HG02981 (cell line): ENCODE data around the gene SRPK3.
"Not testable (repeated sequence)": the region's sequence is repeated elsewhere in the genome, so short reads cannot be mapped to it uniquely, and the experiment has no call there.

Source experiments
- ATAC-seq: cut with Tn5 transposase; IDR thresholded peaks from one replicate; pipeline ENCODE4 v1.9.1; 2021; ENCODE audit warnings: mild to moderate bottlenecking, moderate library complexity; ENCODE audit not compliant: unreplicated experiment

SRPK3 gene

DNA sequence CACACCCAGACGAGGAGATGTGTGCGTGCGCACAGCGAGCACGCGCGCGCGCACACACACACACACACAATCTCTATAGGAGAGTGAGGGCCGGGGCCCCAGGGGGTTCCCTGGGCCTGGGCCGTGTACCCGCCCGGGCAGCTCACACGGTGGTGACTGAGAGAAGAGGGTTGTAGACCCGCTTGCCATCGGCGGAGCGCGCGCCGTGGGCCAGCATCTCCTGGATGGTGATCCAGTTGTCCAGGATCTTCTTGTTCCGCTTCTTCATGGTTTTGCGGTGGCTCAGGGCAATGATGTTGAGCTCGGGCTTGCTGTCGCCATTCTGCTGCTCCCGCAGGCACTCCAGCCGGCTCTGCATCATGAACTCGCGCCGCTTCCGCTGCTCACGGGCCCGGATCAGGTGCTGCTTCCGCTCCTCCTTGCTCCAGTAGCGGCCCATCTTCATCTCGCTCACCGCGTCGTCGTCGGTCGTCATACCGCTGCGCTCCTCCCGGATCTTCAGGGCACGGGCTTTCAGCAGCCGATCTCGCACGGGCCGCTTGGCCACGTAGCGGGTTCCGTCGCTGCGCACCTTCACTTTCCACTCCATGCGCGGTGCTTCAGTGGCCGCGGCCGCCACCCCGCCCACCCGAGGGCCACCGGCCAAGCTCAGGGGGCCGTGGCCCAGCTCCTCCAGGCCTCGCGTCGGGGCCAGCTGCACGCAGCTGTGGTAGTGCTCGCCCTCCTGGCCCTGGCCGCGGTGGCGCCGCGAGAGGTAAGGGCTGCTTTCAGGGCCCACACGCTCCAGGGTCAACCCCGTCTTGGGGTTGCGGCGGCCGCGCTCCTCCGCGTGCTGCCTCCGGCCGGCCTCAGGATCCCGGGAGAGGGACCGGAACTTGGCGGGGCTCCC lies 22.6 kb downstream of the SRPK3 start:
- ATAC-seq: no peak

- ATAC-seq: no peak
Measured at GRCh38 chrX:153804100-153804595, 23.3 kb downstream of the SRPK3 start.

- ATAC-seq: no peak
Measured at GRCh38 chrX:153804621-153805020, 23.8 kb downstream of the SRPK3 start.

- no peak for ATAC-seq
Measured at GRCh38 chrX:153805436-153805835, 24.6 kb downstream of the SRPK3 start.

- ATAC-seq: no peak
Measured at GRCh38 chrX:153806999-153807575, 26.2 kb downstream of the SRPK3 start.

GRCh38 chrX:153807976-153808375 lies 27.1 kb downstream of the SRPK3 start:
- ATAC-seq: no peak

DNA sequence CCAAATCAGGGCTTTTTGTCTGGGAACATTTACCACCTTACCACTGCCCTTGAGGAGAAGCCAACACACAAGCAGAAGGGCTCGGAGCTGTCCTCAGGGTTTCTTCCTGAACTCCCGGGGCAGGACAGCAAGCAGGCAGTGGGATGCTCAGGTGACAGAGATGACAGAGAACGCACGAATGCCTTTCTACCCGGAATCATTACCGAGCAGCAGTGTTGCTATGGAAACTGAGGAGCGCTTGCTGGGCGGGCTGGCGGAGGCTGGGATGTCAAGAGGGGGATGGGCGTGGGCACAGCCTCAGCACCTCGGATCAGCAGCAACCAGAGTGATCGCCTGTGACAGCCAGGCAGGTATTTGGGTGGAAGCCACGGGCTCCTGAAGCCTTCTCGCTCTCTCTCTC lies 31.4 kb downstream of the SRPK3 start:
- ATAC-seq: no peak

- ATAC-seq: no peak
Measured at GRCh38 chrX:153813161-153813560, 32.3 kb downstream of the SRPK3 start.

DNA sequence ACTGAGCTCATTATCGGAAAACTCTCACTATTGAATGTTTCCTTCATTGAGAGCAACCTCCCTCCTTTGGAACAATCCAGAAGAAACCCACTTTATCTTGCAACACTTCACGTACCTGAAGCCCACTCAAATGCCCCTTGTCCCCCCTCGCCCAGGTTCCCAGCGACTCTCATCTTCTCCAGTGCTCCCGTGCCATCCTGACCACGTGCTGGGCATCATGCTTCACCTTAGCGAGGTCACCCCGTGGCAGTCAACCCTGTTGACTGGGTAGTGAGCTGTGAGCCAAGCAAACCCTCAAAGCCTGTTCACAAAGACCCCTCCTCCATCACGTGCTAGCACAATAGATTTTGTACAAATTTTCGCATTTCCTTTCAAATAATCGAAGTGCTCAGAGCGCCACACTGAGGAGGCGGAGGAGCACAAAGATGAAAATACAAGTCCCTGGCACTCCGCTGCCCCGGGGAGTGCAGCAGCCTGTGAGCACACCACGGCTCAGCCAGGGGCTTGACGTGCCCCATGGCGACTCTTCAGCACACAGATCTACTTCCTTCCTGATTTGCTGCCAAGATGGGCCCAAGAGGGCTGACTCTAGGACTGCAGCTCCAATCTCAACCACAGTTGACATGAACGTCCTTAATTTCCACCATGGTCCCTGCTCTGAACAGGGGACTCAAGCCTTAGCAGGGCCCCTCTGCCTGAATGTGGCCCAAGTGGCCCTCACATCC lies 33.9 kb downstream of the SRPK3 start:
- no peak for ATAC-seq

DNA sequence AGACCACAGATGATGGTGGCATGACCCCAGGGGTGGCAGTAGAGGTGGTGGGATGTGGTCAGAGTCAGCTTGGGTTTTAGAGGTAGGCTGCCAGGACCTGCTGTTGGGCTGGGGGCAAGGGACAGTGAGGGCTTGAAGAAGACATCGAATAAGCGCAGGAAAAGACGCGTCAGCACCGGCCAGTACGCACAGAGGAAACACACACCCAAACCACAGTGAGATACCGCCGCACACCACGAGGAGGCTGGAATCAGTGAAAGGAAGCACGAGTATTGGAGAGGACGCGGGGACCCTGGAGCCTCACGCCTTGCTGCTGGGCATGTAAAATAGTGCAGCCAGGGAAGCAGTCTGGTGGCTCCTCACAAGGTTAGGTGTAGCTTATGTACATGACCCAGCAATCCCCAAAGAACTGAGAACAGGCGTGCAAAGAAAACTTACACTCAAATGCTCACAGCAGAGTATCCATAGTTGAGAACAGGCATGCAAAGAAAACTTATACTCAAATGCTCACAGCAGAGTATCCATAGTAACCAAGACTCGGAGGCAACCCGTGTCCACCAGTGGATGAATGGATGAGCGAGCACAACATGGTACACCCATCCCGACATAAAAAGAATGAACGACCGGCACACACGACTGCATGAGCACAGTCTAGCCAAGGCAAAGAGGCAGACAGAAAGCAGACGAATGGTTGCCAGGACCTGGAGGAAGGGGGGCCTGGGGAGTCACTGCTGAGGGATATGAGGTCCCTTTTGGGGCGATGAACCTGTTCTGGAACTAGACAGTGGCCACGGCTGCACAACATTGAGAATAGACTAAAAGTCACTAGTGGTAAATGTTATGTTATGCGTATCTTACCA lies 36.2 kb downstream of the SRPK3 start:
- no peak for ATAC-seq

- ATAC-seq: not testable (repeated sequence)
Measured at GRCh38 chrX:153818064-153818463, 37.2 kb downstream of the SRPK3 start.

- ATAC-seq: no peak
Measured at GRCh38 chrX:153818571-153819383, 37.9 kb downstream of the SRPK3 start.

- ATAC-seq: no peak
Measured at GRCh38 chrX:153819384-153820040, 38.7 kb downstream of the SRPK3 start.

DNA sequence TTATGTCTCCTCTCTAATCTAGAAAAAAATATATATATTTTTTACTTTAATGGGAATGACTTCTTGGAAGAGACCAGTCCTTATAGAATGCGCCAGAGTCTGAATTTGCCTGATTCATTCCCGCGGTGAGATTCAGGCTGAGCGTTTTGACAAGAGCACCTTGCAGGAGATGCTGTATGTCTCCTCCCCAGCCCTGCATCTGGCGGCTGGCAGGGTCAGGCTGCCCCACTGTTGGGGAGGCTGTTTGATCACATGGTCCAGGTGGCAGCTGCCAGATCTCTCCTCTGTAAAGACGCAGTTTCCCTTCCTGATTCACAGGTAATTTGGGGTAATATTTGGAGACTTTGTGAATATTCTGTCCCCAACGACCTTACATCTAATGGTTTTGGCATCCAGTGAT lies 39.8 kb downstream of the SRPK3 start:
- ATAC-seq: no peak

- ATAC-seq: no peak
Measured at GRCh38 chrX:153821066-153821465, 40.2 kb downstream of the SRPK3 start.

- no peak for ATAC-seq
Measured at GRCh38 chrX:153824348-153824747, 43.5 kb downstream of the SRPK3 start.

DNA sequence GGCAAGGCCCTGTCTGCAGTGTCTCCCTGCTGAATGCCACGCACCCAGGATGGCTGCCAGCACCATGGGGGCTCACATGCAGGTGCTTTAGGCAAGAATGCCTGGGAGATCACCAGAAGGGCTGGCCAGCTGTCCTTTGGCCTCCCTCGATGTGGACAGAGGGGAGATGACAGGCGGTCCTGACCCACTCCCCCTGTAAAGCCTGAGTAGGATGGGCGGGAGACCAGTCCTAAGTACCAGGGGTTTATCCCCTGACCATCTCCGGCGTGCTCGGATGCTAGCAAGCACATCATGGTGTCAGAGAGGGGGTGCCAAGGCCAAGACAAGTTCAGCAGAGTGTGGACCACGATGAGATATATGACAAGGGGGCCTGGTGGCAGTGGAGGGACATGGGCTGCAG lies 44.2 kb downstream of the SRPK3 start:
- ATAC-seq: no peak

- no peak for ATAC-seq
Measured at GRCh38 chrX:153827016-153827415, 46.2 kb downstream of the SRPK3 start.

- ATAC-seq: no peak
Measured at GRCh38 chrX:153827903-153828302, 47.1 kb downstream of the SRPK3 start.
